ENCODE measurements around the gene POLR2B. TPM values are rescaled to one million over a fixed set of nuclear protein-coding genes. Genes with fewer than 3 reads are reported as not detected.

POLR2B gene
- total RNA-seq, 1 donor from 2014 or later, result 83.7 TPM

DNA sequence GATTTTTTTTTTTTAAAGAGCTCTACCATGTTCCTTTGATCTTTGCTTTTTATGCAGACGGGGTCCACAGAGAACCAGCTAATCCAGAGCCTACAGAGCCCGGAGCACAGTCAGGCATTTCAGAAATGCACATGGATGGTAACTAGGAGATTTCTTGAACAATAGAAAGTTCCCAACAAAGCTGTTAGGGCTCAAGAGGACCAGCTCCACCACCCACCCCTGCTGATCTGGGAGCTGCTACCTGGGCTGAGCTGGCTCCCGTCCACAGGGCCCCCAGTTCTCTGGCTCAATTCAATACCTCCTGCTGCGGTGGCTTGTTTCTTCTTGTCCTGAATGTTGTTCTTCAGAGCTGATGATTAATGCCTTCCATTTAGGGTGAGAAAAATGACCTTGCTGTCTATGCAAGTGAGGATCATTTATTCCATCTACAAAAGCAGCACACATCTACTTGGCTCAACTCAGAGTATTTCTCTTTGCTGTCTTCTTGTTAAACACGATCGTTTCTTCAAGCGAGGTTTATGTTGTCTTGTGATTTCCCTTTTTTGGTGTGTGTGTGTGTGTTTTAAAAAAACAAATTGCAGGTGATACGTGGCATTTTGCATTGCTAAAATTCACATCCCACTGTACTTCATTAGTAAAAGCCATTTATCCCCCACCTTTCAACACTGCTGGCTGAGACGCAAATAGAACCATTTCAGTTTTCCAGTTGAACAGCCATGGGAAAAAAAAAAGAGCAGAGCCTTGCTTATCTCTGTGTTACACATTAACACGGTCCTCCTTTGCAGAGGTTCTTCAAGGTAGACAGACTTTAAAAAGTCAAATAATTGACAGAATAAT lies 100.2 kb downstream of the POLR2B start:
- peak; percentile 50 to 81 for DNase-seq (ENCODE audit: low read depth in 2 of 2)

Other genes starting within 250 kb of the POLR2B start
- not detected in 2 replicates for gene SPINK2, start 157.2 kb upstream of the POLR2B start, total RNA-seq
- 27.2 and 29.5 TPM in 2 replicates for gene REST, start 71.0 kb upstream of the POLR2B start, total RNA-seq
- gene NOA1, start 1.3 kb upstream of the POLR2B start, total RNA-seq, result 14.2 and 18.5 TPM in 2 replicates
- 598 and 1,706 TPM in 2 replicates for gene IGFBP7, start 131.5 kb downstream of the POLR2B start, total RNA-seq

Data from dermis microvascular lymphatic vessel endothelial cell (primary cell).